ENCODE results near the gene SETSIP.

DNA sequence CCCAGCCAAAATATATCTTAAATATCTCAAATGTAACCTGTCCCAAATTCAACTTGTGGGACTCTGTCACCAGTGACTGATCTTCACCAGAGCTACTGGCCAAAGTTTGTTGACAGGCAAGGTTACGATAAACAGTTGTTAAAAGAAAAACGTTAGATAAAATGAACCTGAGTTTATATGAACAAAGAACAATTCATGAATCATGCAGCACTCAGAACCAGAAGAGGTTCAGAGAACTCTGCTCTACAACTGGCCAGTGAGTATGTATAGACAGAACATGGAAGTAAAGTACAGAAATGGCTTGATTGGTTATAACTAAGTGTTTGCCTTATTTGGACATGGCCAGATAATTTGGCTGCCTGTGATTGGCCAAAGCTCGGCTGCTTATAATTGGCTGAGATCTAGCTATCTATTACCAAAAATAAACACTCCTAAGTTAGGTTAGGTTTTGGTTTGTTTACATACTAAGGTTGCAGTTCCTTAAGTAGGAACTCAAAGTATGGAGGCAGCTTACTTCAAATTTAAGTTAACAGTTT, 30.4 kb upstream of the SETSIP start:
- no peak for TF ChIP-seq CTCF (IDR thresholded peaks at IDR 0.05)
- no peak for TF ChIP-seq POLR2AphosphoS5 (IDR thresholded peaks at IDR 0.05)

All from prostate gland (tissue), 2 donors.